ENCODE results near the gene SLC7A11. TPM values are rescaled to one million over a fixed set of nuclear protein-coding genes. Genes with fewer than 3 reads are reported as not detected.

Gene SLC7A11
- total and polyA plus RNA-seq, 2 experiments from 2014 or later, result 10.0 to 33.9 TPM

- TF ChIP-seq ZNF462 (CRISPR knock-in tag; IDR thresholded peaks at IDR 0.05) (no peak), NANOG (IDR thresholded peaks at IDR 0.05; ENCODE audit: borderline replicate concordance) (no peak), REST (IDR thresholded peaks at IDR 0.05; ENCODE audit: unreplicated experiment) (no peak), CREB1 (CRISPR knock-in tag; IDR thresholded peaks at IDR 0.05; ENCODE audit: low read depth) (no peak), EZH2 (IDR thresholded peaks at IDR 0.05; ENCODE audit: low read depth, unreplicated experiment) (no peak), EZH2phosphoT487 (IDR thresholded peaks at IDR 0.05; ENCODE audit: unreplicated experiment) (no peak), CTCF (conservative IDR thresholded peaks at IDR 0.05; ENCODE audit: low read depth in 2 of 2) (no peak), ZNF114 (CRISPR knock-in tag; IDR thresholded peaks at IDR 0.05) (no peak), STAT1 (IDR thresholded peaks at IDR 0.05; ENCODE audit: unreplicated experiment) (no peak), ZNF331 (CRISPR knock-in tag; IDR thresholded peaks at IDR 0.05; ENCODE audit: low read depth) (no peak), POLR2AphosphoS5 (IDR thresholded peaks at IDR 0.05; ENCODE audit: low read depth) (no peak)
Measured at GRCh38 chr4:138188406-138189084, 53.6 kb downstream of the SLC7A11 start (continued).

Measured in GM23338 (cell line).